Activated CD4-positive, CD25-positive, alpha-beta regulatory T cell (primary cell): ENCODE results near the gene LTB.
"Not testable (repeated sequence)": the region's sequence is repeated elsewhere in the genome, so short reads cannot be mapped to it uniquely, and the experiment has no call there.

Experiments
- DNase-seq, 4 experiments: peaks; one replicate each; lab custom pipeline; 2025; lab: John Stamatoyannopoulos, UW

Gene LTB

DNA sequence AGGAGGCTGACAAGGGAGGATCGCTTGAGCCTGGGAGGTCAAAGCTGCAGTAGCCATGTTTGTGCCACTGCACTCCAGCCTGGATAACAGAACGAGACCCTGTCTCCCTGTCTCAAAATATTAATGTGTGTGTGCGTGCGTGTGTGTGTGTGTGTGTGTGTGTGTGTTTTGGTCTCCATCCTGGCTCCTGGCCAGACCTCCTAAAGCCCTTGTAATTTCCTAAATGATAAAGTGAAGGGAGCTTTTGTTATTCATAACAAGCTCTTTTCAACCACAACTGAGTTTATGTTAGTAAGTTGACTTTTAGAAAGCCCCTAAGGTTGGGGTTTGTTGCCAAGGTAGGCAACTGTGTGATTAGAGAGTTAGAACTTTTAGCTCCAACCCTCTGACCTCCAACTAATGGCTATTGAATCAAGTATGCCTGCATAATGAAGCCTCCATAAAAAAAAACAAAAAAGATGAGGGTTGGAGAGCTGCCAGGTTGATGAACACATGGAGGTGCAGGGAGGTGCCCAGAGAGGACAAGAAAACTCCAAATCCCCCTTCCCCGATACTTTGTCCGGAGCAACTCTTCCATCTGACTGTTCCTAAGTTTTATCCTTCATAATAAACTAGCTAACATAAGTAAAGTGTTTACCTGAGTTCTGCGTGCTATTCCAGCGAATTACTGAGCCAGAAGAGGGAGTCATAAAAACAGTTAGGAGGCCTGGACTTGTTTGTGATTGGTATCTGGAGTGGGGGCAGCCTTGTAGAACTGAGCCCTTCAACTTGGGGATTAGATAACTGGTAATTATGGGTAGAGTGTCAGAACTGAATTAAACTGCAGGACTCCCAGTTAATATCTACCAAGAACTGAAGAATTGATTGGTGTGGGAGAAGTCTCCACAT, 27.5 kb upstream of the LTB start:
- DNase-seq: no peak

DNA sequence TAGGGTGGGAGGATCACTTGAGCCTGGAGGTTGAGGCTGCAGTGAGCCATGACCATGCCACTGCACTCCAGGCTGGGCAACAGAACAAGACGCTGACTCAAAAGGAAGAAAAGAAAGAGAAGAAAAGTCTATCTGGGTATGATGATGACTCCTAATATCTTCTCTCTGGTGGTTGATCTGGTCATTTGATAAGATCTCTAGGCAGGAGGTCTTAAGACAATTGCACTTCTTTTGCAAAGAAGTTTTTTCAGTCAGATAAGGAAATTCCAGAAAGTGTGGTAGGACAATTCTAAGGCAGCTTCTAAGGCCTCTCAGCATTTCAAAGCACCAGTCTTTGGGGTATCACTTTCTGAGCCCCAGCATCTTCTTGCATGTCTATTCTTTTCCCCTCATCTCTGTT, 25.1 kb upstream of the LTB start:
- no peak for DNase-seq

DNA sequence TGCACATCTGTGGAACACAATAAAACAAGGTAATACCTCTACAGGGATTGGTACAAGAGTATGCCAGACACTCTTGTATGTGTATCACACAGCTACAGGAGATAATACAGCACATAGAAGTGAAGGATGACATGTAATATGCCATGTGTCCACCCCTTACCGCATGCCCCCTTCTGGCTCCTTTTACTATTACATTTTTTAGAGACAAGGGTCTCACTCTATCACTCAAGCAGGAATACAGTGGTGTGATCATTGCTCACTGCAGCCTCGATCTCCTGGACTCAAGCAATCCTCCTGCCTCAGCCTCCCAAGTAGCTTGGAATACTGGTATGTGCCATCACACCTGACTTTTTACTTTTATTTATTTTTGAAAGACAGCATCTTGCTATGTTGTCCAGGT, 14.8 kb upstream of the LTB start:
- DNase-seq: no peak

DNA sequence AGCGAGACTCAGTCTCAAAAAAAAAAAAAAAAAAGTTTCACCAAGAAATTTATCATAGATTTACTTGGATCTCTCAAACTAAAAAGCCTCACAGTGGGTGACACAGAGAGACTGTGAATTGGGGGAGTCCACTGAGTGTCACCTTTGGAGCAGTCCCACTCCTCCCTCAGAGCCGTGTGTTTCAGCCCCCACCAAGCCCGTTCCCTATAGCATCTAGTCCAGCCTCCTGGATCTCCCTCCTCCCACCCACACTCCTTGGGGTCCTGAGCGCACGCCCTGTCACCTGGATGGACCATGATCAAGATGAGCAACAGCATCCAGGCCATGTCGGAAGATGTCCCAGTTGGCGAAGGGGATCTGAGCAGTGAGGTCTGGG, 10.2 kb upstream of the LTB start:
- no peak for DNase-seq

DNA sequence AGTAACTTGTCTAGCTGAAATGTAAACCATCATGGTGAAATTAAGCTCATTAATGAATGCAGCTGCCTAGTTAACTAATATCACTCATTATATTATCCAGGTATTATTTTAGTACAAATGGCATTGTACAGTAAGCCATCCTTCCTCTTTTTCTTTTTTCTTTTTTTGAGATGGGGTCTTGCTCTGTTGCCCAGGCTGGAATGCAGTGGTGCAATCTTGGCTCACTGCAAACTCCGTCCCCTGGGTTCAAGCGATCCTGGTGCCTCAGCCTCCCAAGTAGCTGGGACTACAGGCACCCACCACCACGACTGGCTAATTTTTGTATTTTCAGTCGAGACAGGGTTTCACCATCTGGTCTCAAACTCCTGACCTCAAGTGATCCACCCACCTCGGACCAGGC, 8.5 kb upstream of the LTB start:
- DNase-seq: not testable (repeated sequence)

DNA sequence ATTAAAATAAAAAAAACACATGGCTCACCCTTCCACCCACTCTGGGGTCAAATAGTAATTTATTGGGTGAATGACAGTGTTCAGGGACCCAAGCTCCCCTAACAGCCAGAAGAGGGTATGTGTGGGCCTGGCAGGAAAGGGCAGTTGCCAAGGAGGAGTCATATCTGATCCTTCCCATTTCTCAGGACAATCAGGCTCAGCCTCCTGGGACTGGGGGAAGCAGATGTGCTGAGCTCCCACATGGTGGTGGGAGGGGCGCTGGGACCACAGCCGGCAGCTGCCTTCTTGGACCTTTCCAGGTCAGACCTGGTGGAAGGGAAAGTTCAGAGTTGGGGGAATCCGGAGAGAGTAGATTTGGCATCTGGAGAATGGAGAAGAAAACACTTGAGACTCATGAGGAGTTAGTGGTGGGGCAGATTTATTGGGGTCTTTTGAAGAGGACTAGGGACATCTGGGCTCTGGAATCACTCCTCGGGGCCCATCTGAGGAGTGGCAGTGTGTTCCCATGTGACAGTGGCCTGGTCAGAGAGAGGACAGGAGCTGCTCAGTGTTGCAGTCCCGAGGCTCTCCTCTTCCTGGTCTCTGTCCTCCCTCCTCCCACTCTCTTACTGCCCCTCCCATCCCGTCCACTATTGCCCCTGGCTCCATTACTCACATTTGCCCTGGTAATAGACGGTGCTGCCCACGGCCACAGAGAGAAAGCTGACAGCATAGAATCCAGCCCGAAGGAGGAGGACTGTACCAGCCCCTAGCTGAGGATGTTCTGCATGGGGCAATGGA, 6.8 kb upstream of the LTB start:
- DNase-seq: no peak

DNA sequence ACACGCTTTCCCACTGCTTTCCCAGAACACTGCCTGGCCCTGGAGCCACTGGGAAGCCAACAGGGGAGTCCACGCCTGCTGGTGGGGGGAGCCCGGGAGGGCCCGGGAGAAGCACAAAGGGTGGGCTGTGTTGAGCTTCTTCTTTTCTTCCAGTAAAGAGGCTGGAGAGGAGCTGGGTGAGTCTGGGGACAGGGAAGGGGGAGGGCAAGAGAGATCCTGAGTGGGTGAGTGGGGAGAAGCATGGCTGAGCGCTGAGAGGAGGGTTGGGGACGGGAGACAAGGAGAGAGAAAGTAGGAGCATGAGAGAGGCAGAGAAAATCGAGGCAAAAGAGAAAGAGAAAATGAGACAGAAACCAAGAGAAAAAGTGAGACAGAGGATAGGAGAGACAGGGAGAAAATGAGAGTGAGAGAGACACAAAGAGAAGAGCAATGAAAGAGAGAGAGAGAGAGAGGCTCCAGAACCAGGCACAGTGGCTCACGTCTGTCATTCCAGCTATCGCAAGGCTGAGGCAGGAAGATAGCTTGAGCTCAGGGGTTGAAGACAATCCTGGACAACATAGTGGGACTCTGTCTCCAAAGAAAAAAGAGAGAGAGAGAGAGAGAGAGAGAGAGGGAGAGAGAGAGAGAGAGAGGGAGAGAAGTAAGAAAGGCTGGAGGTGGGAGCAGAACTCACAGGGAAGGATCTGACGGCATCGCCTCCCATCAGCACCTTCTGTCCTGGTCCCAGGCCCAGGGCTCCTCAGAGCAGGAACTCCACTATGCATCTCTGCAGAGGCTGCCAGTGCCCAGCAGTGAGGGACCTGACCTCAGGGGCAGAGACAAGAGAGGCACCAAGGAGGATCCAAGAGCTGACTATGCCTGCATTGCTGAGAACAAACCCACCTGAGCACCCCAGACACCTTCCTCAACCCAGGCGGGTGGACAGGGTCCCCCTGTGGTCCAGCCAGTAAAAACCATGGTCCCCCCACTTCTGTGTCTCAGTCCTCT, 5.9 kb upstream of the LTB start:
- DNase-seq: no peak

DNA sequence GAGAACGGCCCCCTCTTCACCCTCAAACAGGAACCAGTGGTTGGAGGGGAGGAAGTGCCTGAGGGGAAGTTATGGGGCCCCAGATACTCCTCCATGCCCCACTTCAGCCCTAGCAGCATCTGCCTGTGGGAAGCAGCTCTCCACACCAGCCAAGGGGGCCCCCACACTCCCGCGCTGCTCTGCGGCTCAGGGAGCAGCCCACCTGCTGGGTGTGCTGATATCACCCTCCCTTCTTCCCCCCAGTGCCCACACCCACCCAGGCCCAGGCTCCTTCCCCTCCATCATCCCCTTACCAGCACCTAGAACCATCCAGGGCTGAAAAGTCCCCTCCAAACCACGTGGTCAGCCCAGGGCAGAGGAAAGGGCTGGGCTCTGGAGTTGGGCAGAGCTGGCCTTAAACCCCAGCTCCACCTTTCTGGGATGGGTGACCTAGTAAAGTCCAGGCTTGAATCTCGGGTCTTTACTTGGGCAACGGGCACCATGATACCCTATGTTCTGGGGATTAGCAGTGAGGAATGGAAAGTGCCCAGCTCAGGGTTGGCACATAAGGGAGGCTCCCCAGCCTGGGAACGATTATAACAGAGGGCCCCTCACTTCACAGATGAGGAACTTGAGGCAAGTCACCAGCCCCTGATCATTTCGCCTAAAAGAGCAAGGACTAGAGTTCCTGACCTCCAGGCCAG, 4.5 kb upstream of the LTB start:
- DNase-seq: peak in 1 of 4 experiments; percentile 8

DNA sequence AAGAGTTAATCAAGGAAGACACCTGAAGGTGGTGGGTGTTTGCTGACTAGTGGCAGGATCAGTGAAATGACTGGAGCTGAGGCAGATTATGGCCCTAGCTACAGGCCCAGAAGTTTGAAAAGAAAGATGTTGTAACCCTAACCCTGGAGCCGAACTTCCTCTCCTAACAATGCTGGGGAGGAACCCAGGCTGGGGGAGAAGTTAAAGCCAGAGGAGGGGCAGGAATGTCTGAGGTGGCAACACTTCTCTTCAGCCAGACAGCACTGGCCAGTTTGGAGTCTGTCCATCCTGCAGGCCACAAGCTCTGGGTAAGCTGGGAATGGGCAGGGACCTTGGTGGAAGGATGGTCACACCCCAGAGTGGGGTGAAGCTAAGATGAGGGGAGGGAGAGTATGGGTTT, 3.8 kb upstream of the LTB start, which contains the start of gene LST1:
Gene LST1 (plus strand): TSS at position 270 of the 400 bp plus-strand sequence. CDS start 1,023 bp downstream, outside the sequence.
- DNase-seq: no peak

DNA sequence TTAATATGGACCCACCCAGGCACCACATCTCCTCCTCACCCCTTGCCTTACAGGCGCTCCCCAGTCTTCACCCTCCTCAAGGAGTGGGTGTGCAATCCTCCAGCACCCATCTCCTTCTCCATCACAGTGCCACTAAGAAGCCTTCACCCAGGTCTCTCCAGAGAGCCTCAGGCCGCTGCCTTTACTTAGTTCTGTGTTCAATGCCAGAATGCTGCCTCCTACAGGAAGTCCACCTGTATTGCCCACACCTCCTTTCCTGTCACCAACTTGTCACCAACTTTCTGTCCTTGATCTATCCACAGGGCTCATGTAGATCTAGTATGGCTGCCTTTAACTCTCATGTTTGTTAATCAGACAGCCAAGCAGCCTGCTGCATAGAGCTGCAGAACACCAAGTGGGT, 3.3 kb upstream of the LTB start:
- DNase-seq: no peak

DNA sequence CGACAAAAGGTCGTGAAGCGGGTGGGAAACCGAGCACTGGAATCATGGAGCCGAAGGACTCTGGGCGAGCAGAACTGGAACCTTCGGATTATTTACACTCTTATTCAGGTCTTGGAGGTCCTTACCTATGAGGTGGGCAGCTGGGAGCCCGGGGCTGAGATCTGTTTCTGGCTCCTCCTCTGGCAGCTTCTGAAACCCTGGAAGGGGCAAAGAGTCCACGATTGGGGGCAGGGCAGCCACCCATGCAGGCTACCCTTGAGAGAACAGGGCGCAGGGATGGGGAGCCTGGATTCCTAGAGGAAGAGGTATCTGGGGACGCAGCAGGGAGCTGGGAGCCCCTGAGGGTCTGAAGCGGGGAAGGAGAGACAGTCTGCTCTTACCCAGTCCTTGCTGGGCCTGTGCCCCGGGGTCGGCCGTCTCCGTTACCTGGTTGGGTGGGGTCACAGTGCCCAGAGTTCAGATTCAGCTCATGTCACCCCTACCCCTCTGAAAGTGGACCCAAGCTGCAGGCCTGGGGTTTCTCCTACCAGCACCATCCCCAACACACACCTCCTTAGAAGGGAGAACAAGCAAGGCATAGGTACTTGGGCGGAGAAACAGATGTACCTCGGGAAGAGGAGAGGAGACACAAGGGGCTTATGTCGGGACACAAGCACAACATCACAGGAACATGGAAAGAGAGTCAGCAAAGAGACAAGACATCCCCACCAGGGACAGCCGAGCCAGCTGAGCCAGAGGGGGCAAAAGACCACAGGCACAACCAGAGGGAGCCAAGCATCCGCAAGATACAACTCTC, 592 bp downstream of the LTB start:
- DNase-seq: no peak

DNA sequence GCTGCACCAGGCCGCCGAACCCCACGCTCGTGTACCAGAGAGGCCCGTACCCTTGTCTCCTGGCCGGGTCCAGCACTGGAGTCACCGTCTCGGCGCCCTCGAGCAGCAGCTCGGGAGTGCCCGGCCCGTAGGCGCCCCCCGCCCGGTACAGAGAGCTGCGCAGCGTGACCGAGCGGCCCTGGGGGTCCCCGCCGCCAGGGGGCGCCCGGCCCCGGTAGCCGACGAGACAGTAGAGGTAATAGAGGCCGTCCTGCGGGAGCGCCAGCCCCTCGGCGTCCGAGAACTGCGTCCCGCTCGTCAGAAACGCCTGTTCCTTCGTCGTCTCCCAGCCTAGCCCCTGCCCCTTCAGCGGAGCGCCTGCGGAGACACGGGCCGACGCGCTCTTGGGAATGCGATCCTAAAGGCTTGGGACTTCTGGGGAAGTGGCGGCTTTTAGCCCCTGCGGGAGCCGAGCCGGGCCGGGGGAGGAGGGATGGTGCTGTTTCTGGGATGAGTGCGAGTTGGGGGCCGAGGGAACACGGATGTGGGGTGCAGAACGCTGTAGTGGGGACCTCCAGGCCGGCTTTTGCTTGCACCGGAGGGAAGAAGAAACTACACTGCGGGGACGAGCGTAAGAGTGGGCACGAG, 1.3 kb downstream of the LTB start:
- peak; percentile 77 to 89 (median 87) for DNase-seq

DNA sequence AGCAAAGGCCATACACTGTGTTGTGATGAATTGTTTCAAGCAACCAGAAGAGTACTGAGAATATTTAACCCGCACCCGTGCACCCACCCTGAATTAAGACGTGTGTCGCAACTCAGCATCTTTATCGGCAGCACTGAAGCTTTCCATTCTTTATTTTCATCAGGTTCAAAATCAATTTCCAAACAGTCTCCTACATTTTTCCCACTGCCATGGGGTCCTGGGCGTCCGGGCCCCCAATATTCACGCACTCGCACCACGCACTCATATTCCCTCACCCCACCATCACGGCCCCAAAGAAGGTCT, 1.8 kb downstream of the LTB start:
- no peak for DNase-seq

DNA sequence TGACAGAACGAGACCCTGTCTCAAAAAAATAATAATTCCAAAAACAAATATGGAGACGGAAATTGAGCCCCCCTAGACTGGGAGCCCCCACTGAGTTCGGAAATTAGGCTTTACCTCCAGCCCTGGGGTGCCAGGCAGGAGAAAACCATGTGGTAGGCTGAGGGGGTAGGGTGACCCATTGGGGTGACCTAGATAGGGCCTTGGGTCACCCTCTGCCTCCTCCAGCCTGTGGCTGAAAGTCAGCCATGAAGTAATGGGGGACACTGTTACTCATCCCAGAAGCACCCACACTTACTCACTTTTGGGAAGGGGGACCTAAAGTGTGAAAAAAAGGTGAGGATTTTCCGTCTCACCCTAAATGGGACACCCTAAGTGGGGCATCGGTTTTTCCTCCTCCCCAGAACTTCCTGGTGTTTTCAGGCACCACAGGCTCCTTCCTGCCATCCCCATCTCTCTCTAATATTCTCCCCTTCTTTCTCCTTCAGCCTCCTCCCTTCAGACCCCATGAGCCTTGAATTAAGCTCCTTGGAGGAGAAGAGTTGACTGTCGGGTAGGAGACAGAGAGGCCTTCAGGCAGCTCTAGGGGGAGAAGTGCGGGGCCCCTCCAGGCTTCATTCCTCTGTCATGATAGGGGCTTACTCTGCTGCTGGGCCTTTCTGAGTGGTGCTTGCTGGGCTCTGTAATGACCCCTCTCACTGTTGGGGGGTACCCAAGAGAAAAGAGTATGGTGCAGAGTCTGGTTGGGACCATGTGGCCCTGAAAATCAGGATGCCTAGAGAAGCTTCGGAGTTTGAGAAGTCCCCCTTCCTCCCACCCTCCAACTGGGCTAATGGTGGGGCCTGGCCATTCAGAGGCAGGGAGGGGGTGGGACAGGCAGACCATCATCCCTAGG, 2.4 kb downstream of the LTB start:
- DNase-seq: no peak

DNA sequence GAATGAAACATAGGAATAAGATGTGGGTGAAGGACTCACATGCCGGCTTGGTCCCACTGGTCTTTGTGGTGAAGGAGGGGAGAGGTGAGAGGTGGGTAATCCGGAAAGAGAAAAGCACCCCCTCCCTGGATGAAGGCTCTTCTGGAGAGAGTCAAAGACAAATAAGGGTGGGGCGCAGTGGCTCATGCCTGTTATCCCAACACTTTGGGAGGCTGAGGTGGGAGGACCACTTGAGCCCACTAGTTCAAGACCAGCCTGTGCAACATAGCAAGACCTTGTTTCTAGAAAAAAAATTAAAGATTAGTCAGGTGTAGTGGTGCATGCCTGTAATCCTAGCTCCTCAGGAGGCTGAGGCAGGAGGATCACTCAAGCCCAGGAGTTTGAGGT, 3.1 kb downstream of the LTB start:
- DNase-seq: no peak

DNA sequence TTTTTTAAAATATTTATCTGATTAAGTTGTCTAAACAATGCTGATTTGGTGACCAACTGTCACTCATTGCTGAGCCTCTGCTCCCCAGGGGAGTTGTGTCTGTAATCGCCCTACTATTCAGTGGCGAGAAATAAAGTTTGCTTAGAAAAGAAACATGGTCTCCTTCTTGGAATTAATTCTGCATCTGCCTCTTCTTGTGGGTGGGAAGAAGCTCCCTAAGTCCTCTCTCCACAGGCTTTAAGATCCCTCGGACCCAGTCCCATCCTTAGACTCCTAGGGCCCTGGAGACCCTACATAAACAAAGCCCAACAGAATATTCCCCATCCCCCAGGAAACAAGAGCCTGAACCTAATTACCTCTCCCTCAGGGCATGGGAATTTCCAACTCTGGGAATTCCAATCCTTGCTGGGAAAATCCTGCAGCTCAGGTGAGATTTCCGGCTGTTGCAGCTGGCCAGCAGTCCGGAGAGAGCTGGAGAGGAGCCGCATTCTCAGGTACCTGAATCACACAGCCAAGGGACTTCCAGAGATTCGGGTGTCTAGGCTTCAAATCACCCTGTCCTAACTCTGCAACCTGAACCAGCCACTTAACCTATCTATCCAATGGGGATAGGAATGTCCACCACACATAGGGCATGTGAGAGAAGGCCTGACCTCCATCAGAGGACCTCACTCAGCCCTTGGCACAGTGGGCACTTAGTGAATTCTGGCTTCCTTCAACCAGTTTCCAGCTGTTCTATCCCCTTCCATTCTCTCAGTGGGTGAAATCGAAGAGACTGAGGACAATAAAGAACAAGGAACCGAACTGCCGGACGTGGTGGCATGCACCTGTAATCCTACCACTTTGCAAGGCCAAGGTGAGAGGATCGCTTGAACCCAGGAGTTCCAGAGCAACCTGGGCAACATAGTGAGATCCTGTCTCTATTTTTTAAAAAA, 3.8 kb downstream of the LTB start:
- DNase-seq: no peak

DNA sequence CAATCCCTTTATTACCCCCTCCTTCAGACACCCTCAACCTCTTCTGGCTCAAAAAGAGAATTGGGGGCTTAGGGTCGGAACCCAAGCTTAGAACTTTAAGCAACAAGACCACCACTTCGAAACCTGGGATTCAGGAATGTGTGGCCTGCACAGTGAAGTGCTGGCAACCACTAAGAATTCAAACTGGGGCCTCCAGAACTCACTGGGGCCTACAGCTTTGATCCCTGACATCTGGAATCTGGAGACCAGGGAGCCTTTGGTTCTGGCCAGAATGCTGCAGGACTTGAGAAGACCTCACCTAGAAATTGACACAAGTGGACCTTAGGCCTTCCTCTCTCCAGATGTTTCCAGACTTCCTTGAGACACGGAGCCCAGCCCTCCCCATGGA, 4.7 kb downstream of the LTB start:
- DNase-seq: no peak

DNA sequence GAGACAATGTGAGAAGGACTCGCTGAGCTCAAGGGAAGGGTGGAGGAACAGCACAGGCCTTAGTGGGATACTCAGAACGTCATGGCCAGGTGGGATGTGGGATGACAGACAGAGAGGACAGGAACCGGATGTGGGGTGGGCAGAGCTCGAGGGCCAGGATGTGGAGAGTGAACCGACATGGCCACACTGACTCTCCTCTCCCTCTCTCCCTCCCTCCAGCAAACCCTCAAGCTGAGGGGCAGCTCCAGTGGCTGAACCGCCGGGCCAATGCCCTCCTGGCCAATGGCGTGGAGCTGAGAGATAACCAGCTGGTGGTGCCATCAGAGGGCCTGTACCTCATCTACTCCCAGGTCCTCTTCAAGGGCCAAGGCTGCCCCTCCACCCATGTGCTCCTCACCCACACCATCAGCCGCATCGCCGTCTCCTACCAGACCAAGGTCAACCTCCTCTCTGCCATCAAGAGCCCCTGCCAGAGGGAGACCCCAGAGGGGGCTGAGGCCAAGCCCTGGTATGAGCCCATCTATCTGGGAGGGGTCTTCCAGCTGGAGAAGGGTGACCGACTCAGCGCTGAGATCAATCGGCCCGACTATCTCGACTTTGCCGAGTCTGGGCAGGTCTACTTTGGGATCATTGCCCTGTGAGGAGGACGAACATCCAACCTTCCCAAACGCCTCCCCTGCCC, 5.2 kb downstream of the LTB start:
- DNase-seq: peak in 1 of 4 experiments; percentile 26
